NT2/D1 (cell line): Measurements from ENCODE around the gene PADI6.

Source experiments
- SUZ12 ChIP-seq: IDR thresholded peaks from 2 replicates; pipeline ENCODE4 v1.6.1; 2011; ENCODE audit not compliant: insufficient read length, insufficient read depth; ENCODE audit errors: extremely low read depth
- YY1 ChIP-seq: IDR thresholded peaks from 2 replicates; pipeline ENCODE4 v1.6.1; 2011; ENCODE audit not compliant: insufficient read length, insufficient read depth
- ZNF274 ChIP-seq: IDR thresholded peaks from 2 replicates; pipeline ENCODE4 v1.6.1; 2011; ENCODE audit warnings: mild to moderate bottlenecking, low read depth, low read length

DNA sequence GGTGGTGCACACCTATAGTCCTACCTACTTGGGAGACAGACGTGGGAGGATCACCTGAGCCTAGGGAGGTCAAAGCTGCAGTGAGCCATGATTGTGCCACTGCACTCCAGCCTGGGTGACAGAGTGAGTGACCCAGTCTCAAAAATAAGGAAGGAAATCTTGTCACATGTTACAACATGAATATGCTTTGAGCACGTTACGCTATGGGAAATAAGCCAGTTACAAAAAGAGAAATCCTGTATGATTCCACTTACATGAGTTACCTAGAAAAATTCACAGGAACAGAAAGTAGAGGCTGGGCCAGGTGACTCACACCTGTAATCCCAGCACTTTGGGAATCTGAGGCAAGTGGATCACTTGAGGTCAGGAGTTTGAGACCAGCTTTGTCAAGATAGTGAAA, 6.7 kb upstream of the PADI6 start:
- TF ChIP-seq YY1 (no peak), ZNF274 (no peak), SUZ12 (no peak)
